Kidney glomerular epithelial cell (primary cell): ENCODE results near the gene SPCS3.
"Not testable (repeated sequence)": the region's sequence is repeated elsewhere in the genome, so short reads cannot be mapped to it uniquely, and the experiment has no call there.

Experiments
- DNase-seq: peaks from one replicate; lab custom pipeline; 2025; lab: John Stamatoyannopoulos, UW

SPCS3 gene

GRCh38 chr4:176319704-176320339 is at the start of gene SPCS3:
TSS of gene SPCS3 (plus strand) at chr4:176319966. CDS start at chr4:176320077, 111 bp downstream.
- DNase-seq: peak; percentile 86

DNA sequence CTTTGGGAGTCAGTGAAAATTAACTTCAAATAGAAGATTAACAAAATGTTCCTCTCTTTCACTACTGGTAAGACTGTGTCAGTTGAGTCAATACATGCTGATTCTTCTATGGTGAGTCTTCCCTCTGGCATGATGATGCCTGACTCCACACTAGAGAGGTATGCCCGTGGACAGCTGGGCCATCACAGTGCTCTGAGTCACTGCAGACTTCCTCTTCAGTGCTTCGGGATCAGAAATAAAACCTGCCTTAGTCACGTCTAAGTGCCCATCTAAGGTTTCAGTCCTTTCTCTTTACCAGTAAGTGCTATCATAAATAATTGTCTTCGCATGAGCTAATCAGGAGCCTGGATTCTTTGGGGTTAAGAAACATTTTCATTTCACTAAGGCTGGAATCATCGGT is 49.1 kb upstream of the SPCS3 start:
- peak; percentile 99 for DNase-seq

GRCh38 chr4:176271749-176272148 is 48.0 kb upstream of the SPCS3 start:
- no peak for DNase-seq

- DNase-seq: no peak
Measured at GRCh38 chr4:176272799-176273198, 47.0 kb upstream of the SPCS3 start.

DNA sequence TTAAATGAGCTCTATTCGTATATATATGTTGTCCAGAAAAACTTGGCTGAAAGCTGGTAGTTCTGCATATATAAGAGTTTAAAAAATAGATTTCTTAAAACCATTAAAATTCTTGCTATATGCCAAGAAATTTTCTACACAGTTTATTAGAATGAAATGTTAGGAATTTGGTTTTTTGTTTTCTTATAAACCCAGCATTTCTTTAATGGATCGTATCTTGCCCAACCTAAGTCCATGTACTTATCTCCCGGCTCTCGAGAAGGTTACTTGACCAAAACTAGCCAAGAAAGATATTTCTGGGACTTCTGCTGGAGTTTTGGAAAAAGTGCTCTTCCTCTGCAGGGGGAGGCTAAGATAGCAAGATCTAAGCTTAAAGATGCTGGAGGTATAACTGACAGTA is 46.0 kb upstream of the SPCS3 start:
- no peak for DNase-seq

GRCh38 chr4:176274441-176274840 is 45.3 kb upstream of the SPCS3 start:
- no peak for DNase-seq

GRCh38 chr4:176276710-176277109 is 43.1 kb upstream of the SPCS3 start:
- DNase-seq: no peak

- peak; percentile 33 for DNase-seq
Measured at GRCh38 chr4:176277162-176277904, 42.4 kb upstream of the SPCS3 start.

GRCh38 chr4:176279560-176279959 is 40.2 kb upstream of the SPCS3 start:
- not testable (repeated sequence) for DNase-seq

GRCh38 chr4:176286728-176287127 is 33.0 kb upstream of the SPCS3 start:
- DNase-seq: no peak

GRCh38 chr4:176287546-176287945 is 32.2 kb upstream of the SPCS3 start:
- no peak for DNase-seq

DNA sequence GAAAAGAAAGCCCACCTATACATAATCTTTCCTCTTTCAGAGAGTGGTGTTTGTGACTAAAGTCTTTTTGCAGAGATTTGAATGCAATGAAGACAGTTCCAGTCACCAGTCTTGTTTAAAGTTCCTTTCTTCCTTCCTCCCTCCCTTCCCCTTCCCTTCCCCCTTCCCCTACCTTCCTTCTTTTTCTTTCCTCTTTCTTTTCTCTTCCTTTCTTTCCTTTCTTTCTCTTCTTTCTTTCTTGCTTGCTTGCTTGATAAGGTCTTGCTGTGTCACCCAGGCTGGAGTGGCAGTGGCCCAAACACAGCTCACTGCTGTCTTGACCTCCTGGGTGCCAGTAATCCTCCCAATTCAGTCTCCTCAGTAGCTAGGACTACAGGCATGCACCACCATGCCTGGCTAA is 31.7 kb upstream of the SPCS3 start:
- no peak for DNase-seq

GRCh38 chr4:176289561-176289960 is 30.2 kb upstream of the SPCS3 start:
- DNase-seq: no peak

DNA sequence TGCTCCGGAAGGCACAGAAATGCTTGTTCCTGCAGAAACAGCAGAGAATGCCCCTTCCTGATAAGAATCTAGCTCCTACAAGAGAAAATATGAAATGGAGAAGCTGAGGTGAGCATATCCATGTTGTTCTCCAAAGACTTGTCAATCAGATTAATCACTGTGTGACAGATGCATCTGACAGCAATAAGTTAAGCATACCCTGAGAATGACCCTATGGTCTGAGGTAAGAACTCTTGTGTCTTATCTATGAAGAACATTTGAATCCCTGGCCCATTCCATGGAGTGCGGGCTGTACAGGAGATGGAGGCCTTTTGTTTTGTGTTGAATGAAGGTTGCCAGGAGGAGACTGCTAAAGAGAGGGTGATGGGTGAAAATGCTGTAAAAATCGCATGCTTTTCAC is 29.2 kb upstream of the SPCS3 start:
- no peak for DNase-seq

DNA sequence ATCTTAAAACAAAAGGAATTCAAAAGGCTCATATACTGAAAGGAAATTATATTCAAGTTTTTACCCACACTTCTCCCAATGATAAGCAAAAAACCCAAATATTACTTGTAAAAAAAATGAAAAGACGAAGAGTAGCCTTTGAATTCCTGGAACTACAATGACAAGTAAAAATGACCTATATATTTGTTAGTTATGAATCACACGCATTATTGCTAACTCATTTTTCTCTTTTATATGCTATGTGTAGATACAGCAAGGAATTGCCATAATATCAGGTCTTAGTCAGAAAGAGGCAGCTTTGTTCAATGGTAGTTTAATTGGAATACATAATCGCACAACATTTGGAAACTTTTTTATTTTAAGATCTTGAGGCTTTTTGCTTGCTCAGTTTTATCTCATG is 28.0 kb upstream of the SPCS3 start:
- no peak for DNase-seq

- no peak for DNase-seq
Measured at GRCh38 chr4:176292920-176293319, 26.8 kb upstream of the SPCS3 start.

DNA sequence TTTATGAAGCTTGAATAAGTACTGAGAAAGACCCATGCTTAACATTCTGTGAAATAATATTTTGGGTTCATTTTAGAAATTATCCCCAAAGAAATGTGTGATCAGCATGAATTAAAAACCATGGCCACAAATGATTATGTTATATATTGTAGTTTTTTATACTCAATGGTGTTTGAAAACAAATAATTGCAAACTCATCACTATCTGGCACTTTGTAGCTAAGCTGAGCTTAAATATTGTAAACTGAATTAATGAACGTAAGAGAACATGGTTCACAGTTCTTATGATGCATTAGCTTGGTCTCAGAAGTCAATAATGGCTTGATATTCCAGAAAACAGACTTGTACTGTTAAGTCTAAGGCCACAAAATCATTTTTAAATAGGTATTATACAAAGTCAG is 26.1 kb upstream of the SPCS3 start:
- DNase-seq: no peak

GRCh38 chr4:176295907-176296306 is 23.9 kb upstream of the SPCS3 start:
- DNase-seq: not testable (repeated sequence)

DNA sequence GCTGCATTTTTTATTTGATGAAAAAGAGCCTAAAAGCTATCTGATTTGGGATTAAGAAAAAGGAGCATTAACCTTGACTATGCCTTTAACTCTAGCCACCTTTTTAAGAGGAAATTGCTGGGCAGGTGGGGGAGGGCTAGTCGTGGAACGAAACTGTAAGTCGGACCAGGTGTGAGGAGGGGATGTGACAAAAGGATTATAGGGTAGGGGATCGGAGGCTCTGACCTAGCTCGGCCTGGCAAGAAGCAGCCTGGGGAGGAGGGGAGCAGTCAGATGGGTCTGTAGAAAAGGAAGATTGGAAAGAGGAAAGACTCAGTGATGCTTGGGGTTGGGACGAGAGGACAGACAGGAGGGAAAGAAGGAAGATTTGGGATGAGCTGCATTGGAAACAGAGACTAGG is 21.1 kb upstream of the SPCS3 start:
- DNase-seq: no peak

DNA sequence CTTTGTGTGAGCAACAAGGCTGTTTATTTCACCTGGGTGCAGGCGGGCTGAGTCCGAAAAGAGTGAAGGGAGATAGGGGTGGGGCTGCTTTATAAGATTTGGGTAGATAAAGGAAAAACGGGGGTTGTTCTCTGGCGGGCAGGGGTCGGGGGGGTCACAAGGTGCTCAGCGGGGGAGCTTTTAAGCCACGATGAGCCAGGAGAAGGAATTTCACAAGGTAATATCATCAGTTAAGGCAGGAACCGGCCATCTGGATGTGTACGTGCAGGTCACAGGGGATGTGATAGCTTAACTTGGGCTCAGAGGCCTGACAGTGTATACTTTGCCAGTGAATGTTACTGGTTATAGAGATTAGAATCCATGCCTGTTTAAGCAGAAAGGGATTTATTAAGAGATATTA is 19.7 kb upstream of the SPCS3 start:
- no peak for DNase-seq

- no peak for DNase-seq
Measured at GRCh38 chr4:176300565-176300964, 19.2 kb upstream of the SPCS3 start.

- peak; percentile 79 for DNase-seq
Measured at GRCh38 chr4:176302283-176303275, 17.2 kb upstream of the SPCS3 start.

DNA sequence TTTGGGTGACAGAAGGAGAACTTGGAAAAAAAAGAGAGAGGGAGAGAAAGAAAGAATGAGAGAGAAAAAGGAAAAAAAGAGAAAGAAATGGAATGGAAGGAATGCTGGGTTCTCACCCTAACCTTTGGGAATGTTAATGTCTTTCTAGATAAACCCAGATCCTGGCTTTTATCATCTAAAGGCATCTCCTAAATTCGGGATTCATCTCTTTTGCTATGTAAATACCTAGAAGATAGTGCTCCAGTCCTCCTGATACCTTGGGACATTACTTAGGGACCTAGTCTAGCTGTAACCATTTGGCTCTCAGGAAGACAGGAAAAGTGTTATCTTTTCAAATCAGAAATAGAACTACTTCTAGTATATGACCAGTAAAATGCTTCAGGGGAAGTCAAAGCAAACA is 15.8 kb upstream of the SPCS3 start:
- no peak for DNase-seq
